WERI-Rb-1 (cell line): Measurements from ENCODE around the gene JAKMIP2.

Experiments used
- DNase-seq: peaks from one replicate; pipeline ENCODE4 v3.0.0-alpha.2; 2020
- H3K27ac ChIP-seq: fragments of 250-450 bp; sonication (Bioruptor Pico); 2 replicates; pipeline ENCODE4 v1.5.1; 2020; ENCODE audit warnings: mild to moderate bottlenecking, moderate library complexity
- H3K27me3 ChIP-seq: fragments of 250-450 bp; sonication (Bioruptor Pico); 2 replicates; pipeline ENCODE4 v1.5.1; 2021; ENCODE audit warnings: mild to moderate bottlenecking, low read depth, moderate library complexity; ENCODE audit not compliant: insufficient read depth, severe bottlenecking
- H3K36me3 ChIP-seq: fragments of 250-450 bp; sonication (Bioruptor Pico); 2 replicates; pipeline ENCODE4 v1.5.1; 2020; ENCODE audit warnings: mild to moderate bottlenecking, moderate library complexity
- H3K4me3 ChIP-seq: 2 replicates; pipeline ENCODE4 v1.5.1; 2011; ENCODE audit warnings: low read depth, mild to moderate bottlenecking, control low read depth, low read length
- H3K9me3 ChIP-seq: fragments of 250-450 bp; sonication (Bioruptor Pico); 2 replicates; pipeline ENCODE4 v1.5.1; 2021; ENCODE audit warnings: mild to moderate bottlenecking, moderate library complexity; ENCODE audit not compliant: severe bottlenecking
- CTCF ChIP-seq: IDR thresholded peaks from 2 replicates; pipeline ENCODE4 v1.5.1; 2011; ENCODE audit warnings: low read depth, mild to moderate bottlenecking, control low read depth, inconsistent platforms, low read length

JAKMIP2 gene

GRCh38 chr5:147673791-147674190 is 108.7 kb downstream of the JAKMIP2 start:
- no peaks in the 10 kb centered on the region for H3K36me3 ChIP-seq
- H3K27ac ChIP-seq, result peak overlapping the region; percentile 82
- no peaks in the 10 kb centered on the region for H3K27me3 ChIP-seq
- no peak overlapping the region for H3K4me3 ChIP-seq
- H3K9me3 ChIP-seq, result no peaks in the 10 kb centered on the region
- TF ChIP-seq CTCF, result no peak
- DNase-seq, result no peak

GRCh38 chr5:147673266-147673665 is 109.3 kb downstream of the JAKMIP2 start:
- H3K27me3 ChIP-seq, result no peaks in the 10 kb centered on the region
- no peak for TF ChIP-seq CTCF
- H3K36me3 ChIP-seq, result no peaks in the 10 kb centered on the region
- H3K27ac ChIP-seq, result peak overlapping the region; percentile 82
- H3K9me3 ChIP-seq, result no peaks in the 10 kb centered on the region
- no peak overlapping the region for H3K4me3 ChIP-seq
- DNase-seq, result peak; percentile 94

GRCh38 chr5:147671365-147671764 is 111.2 kb downstream of the JAKMIP2 start:
- no peak for TF ChIP-seq CTCF
- Histone ChIP-seq H3K36me3 (no peaks in the 10 kb centered on the region), H3K27me3 (no peaks in the 10 kb centered on the region), H3K27ac (no peak overlapping the region), H3K9me3 (no peaks in the 10 kb centered on the region), H3K4me3 (no peak overlapping the region)
- no peak for DNase-seq

GRCh38 chr5:147670815-147671214 is 111.7 kb downstream of the JAKMIP2 start:
- H3K4me3 ChIP-seq, result no peak overlapping the region
- TF ChIP-seq CTCF, result no peak
- no peaks in the 10 kb centered on the region for H3K36me3 ChIP-seq
- no peaks in the 10 kb centered on the region for H3K9me3 ChIP-seq
- no peak for DNase-seq
- H3K27ac ChIP-seq, result no peak overlapping the region
- no peaks in the 10 kb centered on the region for H3K27me3 ChIP-seq

GRCh38 chr5:147669169-147669869 is 113.2 kb downstream of the JAKMIP2 start:
- no peak overlapping the region for H3K27ac ChIP-seq
- no peak for DNase-seq
- H3K27me3 ChIP-seq, result no peaks in the 10 kb centered on the region
- no peak for TF ChIP-seq CTCF
- no peaks in the 10 kb centered on the region for H3K36me3 ChIP-seq
- no peaks in the 10 kb centered on the region for H3K9me3 ChIP-seq
- H3K4me3 ChIP-seq, result no peak overlapping the region

- H3K27ac ChIP-seq, result no peak overlapping the region
- no peaks in the 10 kb centered on the region for H3K36me3 ChIP-seq
- TF ChIP-seq CTCF, result no peak
- no peaks in the 10 kb centered on the region for H3K9me3 ChIP-seq
- no peak for DNase-seq
- H3K27me3 ChIP-seq, result no peaks in the 10 kb centered on the region
- H3K4me3 ChIP-seq, result no peak overlapping the region
Measured at GRCh38 chr5:147668385-147668784, 114.1 kb downstream of the JAKMIP2 start.
